ENCODE results near the gene MGST1.
A peak's percentile ranks its signal among the peaks of the same experiment; 100 is the strongest.
"Not testable (repeated sequence)": the region's sequence is repeated elsewhere in the genome, so short reads cannot be mapped to it uniquely, and the experiment has no call there.

Gene MGST1

DNA sequence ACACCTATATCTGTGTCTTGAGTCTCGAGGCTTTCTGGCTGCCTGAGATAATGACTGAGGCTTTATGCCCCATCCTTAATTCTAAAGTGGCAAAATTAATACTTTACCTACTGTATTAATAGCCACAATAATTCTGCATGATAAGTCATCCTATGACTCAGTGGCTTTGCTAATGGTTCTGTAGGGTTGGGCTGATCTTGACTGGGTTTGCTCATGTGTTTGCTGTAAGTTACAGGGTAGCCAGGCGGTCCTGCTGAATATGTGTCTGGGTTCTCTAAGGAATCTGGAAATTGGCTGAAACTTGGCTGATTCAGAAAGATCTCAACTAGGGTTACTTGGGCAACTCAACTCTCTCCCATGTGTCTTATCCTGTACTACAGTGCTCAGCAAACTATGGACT lies 21.7 kb downstream of the MGST1 start:
- Histone ChIP-seq H3K4ac (ENCODE audit: low read depth in 1 of 2, low read length in 2 of 2) (no peak overlapping the region), H3K4me3 (ENCODE audit: insufficient read depth in 1 of 2, low read depth in 1 of 2, low read length in 2 of 2) (no peak overlapping the region), H3K23ac (ENCODE audit: low read length in 2 of 2) (no peak overlapping the region), H3K9me3 (ENCODE audit: control insufficient read depth, low read length) (peaks cover 13% of the 10 kb centered on the region), H3K18ac (ENCODE audit: low read depth in 1 of 2, low read length in 2 of 2) (peak overlapping the region in 1 of 2 experiments; percentile 48), H3K4me2 (ENCODE audit: low read length, poor library complexity, severe bottlenecking) (no peak overlapping the region), H4K91ac (ENCODE audit: low read length) (no peak overlapping the region), H2AFZ (ENCODE audit: low read depth, low read length) (no peak overlapping the region), H3K9ac (ENCODE audit: low read length) (no peak overlapping the region), H2BK5ac (ENCODE audit: low read depth, low read length, poor library complexity, severe bottlenecking) (no peak overlapping the region), H2BK15ac (ENCODE audit: low read depth, poor library complexity, severe bottlenecking) (no peak overlapping the region), H4K8ac (ENCODE audit: low read length) (no peak overlapping the region), H3K14ac (ENCODE audit: low read length in 2 of 2) (no peak overlapping the region), H2BK12ac (ENCODE audit: low read length in 2 of 2) (no peak overlapping the region), H3K79me1 (replicated peaks; ENCODE audit: low read length, poor library complexity, severe bottlenecking) (no peaks in the 10 kb centered on the region), H3K36me3 (ENCODE audit: control insufficient read depth in 1 of 2, insufficient read depth in 2 of 2, low read depth in 1 of 2, low read length in 2 of 2) (peaks cover 0 to 72% of the 10 kb centered on the region in 2 experiments), H2AK5ac (ENCODE audit: low read length, severe bottlenecking) (no peak overlapping the region), H2BK120ac (ENCODE audit: low read depth, low read length) (no peak overlapping the region), H3K4me1 (ENCODE audit: control insufficient read depth, insufficient read depth, low read depth, low read length) (no peaks in the 10 kb centered on the region), H3K27ac (ENCODE audit: low read length, poor library complexity, severe bottlenecking) (no peak overlapping the region), H3K27me3 (ENCODE audit: control insufficient read depth in 1 of 2, insufficient read depth in 1 of 2, low read length in 2 of 2) (no peaks in the 10 kb centered on the region)
- WGBS = 100% methylated on average over 1 of the region's 2 CpGs
- DNase-seq = peak; percentile 7

DNA sequence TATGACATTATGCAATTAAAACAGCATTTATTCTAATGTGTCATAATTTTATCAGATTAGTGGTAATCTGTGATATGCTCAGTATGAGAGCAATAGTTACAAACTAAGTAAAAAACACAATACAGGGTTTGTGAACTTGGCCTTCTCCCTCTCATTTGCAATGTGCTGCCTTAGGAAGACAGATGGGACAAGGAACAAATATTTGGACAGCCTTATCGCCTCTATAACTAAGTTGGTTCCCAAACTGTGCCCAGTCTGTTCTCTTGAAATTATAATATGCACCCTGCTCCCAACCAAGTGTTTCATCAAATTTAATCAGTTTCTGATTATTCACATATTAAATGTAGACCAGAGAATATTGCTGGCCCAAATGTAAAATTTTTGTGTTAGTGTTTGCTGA lies 22.7 kb downstream of the MGST1 start:
- Histone ChIP-seq H4K91ac (ENCODE audit: low read length) (no peak overlapping the region), H3K36me3 (ENCODE audit: control insufficient read depth in 1 of 2, insufficient read depth in 2 of 2, low read depth in 1 of 2, low read length in 2 of 2) (peaks cover 0 to 62% of the 10 kb centered on the region in 2 experiments), H3K79me1 (replicated peaks; ENCODE audit: low read length, poor library complexity, severe bottlenecking) (no peaks in the 10 kb centered on the region), H3K9me3 (ENCODE audit: control insufficient read depth, low read length) (peaks cover 13% of the 10 kb centered on the region), H2BK120ac (ENCODE audit: low read depth, low read length) (no peak overlapping the region), H3K4me1 (ENCODE audit: control insufficient read depth, insufficient read depth, low read depth, low read length) (no peaks in the 10 kb centered on the region), H2BK12ac (ENCODE audit: low read length in 2 of 2) (no peak overlapping the region), H3K4ac (ENCODE audit: low read depth in 1 of 2, low read length in 2 of 2) (no peak overlapping the region), H3K14ac (ENCODE audit: low read length in 2 of 2) (no peak overlapping the region), H3K27ac (ENCODE audit: low read length, poor library complexity, severe bottlenecking) (no peak overlapping the region), H4K8ac (ENCODE audit: low read length) (no peak overlapping the region), H3K4me3 (ENCODE audit: insufficient read depth in 1 of 2, low read depth in 1 of 2, low read length in 2 of 2) (no peak overlapping the region), H3K23ac (ENCODE audit: low read length in 2 of 2) (no peak overlapping the region), H2BK15ac (ENCODE audit: low read depth, poor library complexity, severe bottlenecking) (no peak overlapping the region), H2AK5ac (ENCODE audit: low read length, severe bottlenecking) (no peak overlapping the region), H3K4me2 (ENCODE audit: low read length, poor library complexity, severe bottlenecking) (no peak overlapping the region), H3K27me3 (ENCODE audit: control insufficient read depth in 1 of 2, insufficient read depth in 1 of 2, low read length in 2 of 2) (no peaks in the 10 kb centered on the region), H3K18ac (ENCODE audit: low read depth in 1 of 2, low read length in 2 of 2) (no peak overlapping the region), H2BK5ac (ENCODE audit: low read depth, low read length, poor library complexity, severe bottlenecking) (no peak overlapping the region), H2AFZ (ENCODE audit: low read depth, low read length) (no peak overlapping the region), H3K9ac (ENCODE audit: low read length) (no peak overlapping the region)
- WGBS = 100% methylated on average over 1 of the region's 1 CpG
- DNase-seq = no peak

DNA sequence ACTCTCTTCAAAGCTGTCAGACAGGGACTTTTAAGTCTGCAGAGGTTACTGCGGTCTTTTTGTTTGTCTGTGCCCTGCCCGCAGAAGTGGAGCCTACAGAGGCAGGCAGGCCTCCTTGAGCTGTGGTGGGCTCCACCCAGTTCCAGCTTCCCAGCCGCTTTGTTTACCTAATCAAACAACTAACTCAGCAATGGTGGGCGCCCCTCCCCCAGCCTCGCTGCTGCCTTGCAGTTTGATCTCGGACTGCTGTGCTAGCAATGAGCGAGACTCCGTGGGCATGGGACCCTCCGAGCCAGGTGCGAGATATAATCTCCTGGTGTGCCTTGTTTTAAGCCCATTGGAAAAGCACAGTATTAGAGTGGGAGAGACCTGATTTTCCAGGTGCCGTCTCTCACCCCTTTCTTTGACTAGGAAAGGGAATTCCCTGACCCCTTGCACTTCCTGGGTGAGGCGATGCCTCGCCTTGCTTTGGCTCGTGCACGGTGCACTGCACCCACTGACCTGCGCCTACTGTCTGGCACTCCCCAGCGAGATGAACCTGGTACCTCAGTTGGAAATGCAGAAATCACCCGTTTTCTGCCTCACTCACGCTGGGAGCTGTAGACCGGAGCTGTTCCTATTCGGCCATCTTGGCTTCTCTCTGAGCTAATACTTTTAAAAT lies 35.3 kb downstream of the MGST1 start:
- H3K27ac ChIP-seq (ENCODE audit: low read length, poor library complexity, severe bottlenecking); H4K8ac ChIP-seq (ENCODE audit: low read length); DNase-seq; H3K36me3 ChIP-seq (ENCODE audit: control insufficient read depth in 1 of 2, insufficient read depth in 2 of 2, low read depth in 1 of 2, low read length in 2 of 2); H2BK15ac ChIP-seq (ENCODE audit: low read depth, poor library complexity, severe bottlenecking); H2BK5ac ChIP-seq (ENCODE audit: low read depth, low read length, poor library complexity, severe bottlenecking); H3K23ac ChIP-seq (ENCODE audit: low read length in 2 of 2); H3K27me3 ChIP-seq (ENCODE audit: control insufficient read depth in 1 of 2, insufficient read depth in 1 of 2, low read length in 2 of 2); H3K79me1 ChIP-seq (replicated peaks; ENCODE audit: low read length, poor library complexity, severe bottlenecking); H3K4me2 ChIP-seq (ENCODE audit: low read length, poor library complexity, severe bottlenecking); H3K4me3 ChIP-seq (ENCODE audit: insufficient read depth in 1 of 2, low read depth in 1 of 2, low read length in 2 of 2); H4K91ac ChIP-seq (ENCODE audit: low read length); H3K9ac ChIP-seq (ENCODE audit: low read length); H3K18ac ChIP-seq (ENCODE audit: low read depth in 1 of 2, low read length in 2 of 2); H2BK120ac ChIP-seq (ENCODE audit: low read depth, low read length); H2BK12ac ChIP-seq (ENCODE audit: low read length in 2 of 2); H3K4me1 ChIP-seq (ENCODE audit: control insufficient read depth, insufficient read depth, low read depth, low read length); H2AFZ ChIP-seq (ENCODE audit: low read depth, low read length); H3K4ac ChIP-seq (ENCODE audit: low read depth in 1 of 2, low read length in 2 of 2); H3K9me3 ChIP-seq (ENCODE audit: control insufficient read depth, low read length); H3K14ac ChIP-seq (ENCODE audit: low read length in 2 of 2); H2AK5ac ChIP-seq (ENCODE audit: low read length, severe bottlenecking): not testable (repeated sequence)
- WGBS = 91% methylated on average over 20 of the region's 21 CpGs

DNA sequence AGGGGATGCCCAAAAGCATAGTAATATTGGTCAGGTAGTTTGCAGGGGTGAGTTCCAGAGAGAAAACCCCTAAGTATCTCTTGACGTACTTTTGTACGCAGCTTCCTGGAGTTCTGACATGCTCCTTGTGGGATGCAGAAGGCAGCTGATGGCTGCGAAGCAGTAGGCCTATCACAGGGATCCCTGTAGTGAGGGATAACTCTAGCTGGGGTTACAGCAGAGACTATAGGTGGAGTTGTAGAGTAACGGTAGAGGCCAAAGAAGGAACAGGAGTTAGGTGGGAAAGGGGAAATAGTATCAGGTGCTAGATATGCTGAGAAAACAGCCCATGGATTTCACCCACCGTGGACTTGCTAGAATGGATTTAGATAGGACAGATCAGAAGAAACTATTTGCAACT lies 37.3 kb downstream of the MGST1 start:
- no peak overlapping the region for H2BK5ac ChIP-seq (ENCODE audit: low read depth, low read length, poor library complexity, severe bottlenecking)
- H3K27ac ChIP-seq (ENCODE audit: low read length, poor library complexity, severe bottlenecking) = no peak overlapping the region
- no peak for DNase-seq
- no peak overlapping the region for H3K18ac ChIP-seq (ENCODE audit: low read depth in 1 of 2, low read length in 2 of 2)
- H3K79me1 ChIP-seq (replicated peaks; ENCODE audit: low read length, poor library complexity, severe bottlenecking) = no peaks in the 10 kb centered on the region
- no peaks in the 10 kb centered on the region for H3K36me3 ChIP-seq (ENCODE audit: control insufficient read depth in 1 of 2, insufficient read depth in 2 of 2, low read depth in 1 of 2, low read length in 2 of 2)
- H2AFZ ChIP-seq (ENCODE audit: low read depth, low read length) = no peak overlapping the region
- no peak overlapping the region for H2BK120ac ChIP-seq (ENCODE audit: low read depth, low read length)
- H3K14ac ChIP-seq (ENCODE audit: low read length in 2 of 2) = no peak overlapping the region
- H2BK15ac ChIP-seq (ENCODE audit: low read depth, poor library complexity, severe bottlenecking) = no peak overlapping the region
- no peak overlapping the region for H3K23ac ChIP-seq (ENCODE audit: low read length in 2 of 2)
- no peak overlapping the region for H3K9ac ChIP-seq (ENCODE audit: low read length)
- no peak overlapping the region for H4K91ac ChIP-seq (ENCODE audit: low read length)
- H2BK12ac ChIP-seq (ENCODE audit: low read length in 2 of 2) = no peak overlapping the region
- H3K4me1 ChIP-seq (ENCODE audit: control insufficient read depth, insufficient read depth, low read depth, low read length) = no peaks in the 10 kb centered on the region
- H3K9me3 ChIP-seq (ENCODE audit: control insufficient read depth, low read length) = no peaks in the 10 kb centered on the region
- no peaks in the 10 kb centered on the region for H3K27me3 ChIP-seq (ENCODE audit: control insufficient read depth in 1 of 2, insufficient read depth in 1 of 2, low read length in 2 of 2)
- H3K4me3 ChIP-seq (ENCODE audit: insufficient read depth in 1 of 2, low read depth in 1 of 2, low read length in 2 of 2) = no peak overlapping the region
- 84% methylated on average over 5 of the region's 5 CpGs for WGBS
- no peak overlapping the region for H2AK5ac ChIP-seq (ENCODE audit: low read length, severe bottlenecking)
- H3K4ac ChIP-seq (ENCODE audit: low read depth in 1 of 2, low read length in 2 of 2) = no peak overlapping the region
- H3K4me2 ChIP-seq (ENCODE audit: low read length, poor library complexity, severe bottlenecking) = no peak overlapping the region
- no peak overlapping the region for H4K8ac ChIP-seq (ENCODE audit: low read length)

Measured in mesenchymal stem cell (in vitro differentiated cells and primary cell).